B cell (primary cell): ENCODE data around the gene GRIP2. TPM values are rescaled to one million over a fixed set of nuclear protein-coding genes. Genes with fewer than 3 reads are reported as not detected.

Experiments
- ATAC-seq: fragments of 200-7000 bp; cut with Tn5 transposase; one replicate; pipeline ENCODE4 v1.10.0; 2021; ENCODE audit warnings: low read depth, mild to moderate bottlenecking, moderate number of reproducible peaks, moderate library complexity
- CTCF ChIA-PET: fragments of 350-600 bp; sonication (Branson Sonifier 250); formaldehyde crosslinking; loops from one replicate; lab custom pipeline; 2021; ENCODE audit warnings: antibody characterized with exemption, inconsistent platforms; lab: Charles Lee
- POLR2A ChIA-PET: fragments of 350-600 bp; sonication (Branson Sonifier 250); formaldehyde crosslinking; loops from one replicate; lab custom pipeline; 2021; ENCODE audit warnings: antibody characterized with exemption; lab: Charles Lee
- DNase-seq: peaks from one replicate; pipeline ENCODE4 v3.0.0; 2013
- H2AFZ ChIP-seq: 2 replicates; pipeline ENCODE4 v1.6.1; 2012; ENCODE audit warnings: mild to moderate bottlenecking, low read depth, low read length; ENCODE audit not compliant: insufficient read depth, poor library complexity, severe bottlenecking
- H3K27ac ChIP-seq, 2 donors: 1 replicate in 1 of 2; 2 replicates in 1 of 2; pipeline ENCODE4 v1.5.1; 2012 to 2013; ENCODE audit warnings: low read length in 2 of 2, mild to moderate bottlenecking in 2 of 2, moderate library complexity in 1 of 2
- H3K27me3 ChIP-seq, 4 experiments: fragments of 200-600 bp in 1 of 4; sonication (generic) in 1 of 4; replicated peaks in 1 of 4; 1 replicate in 2 of 4; 2 replicates in 2 of 4; pipeline versions ENCODE4 v1.6.1 to v1.7.0; 2013 to 2016; ENCODE audit warnings: low read length in 3 of 4, mild to moderate bottlenecking in 2 of 4, mixed read lengths in 1 of 4, moderate library complexity in 1 of 4; ENCODE audit not compliant: insufficient read depth in 4 of 4, control insufficient read depth in 3 of 4; ENCODE audit errors: control extremely low read depth in 1 of 4
- H3K36me3 ChIP-seq, 2 experiments: replicated peaks in 1 of 2; 1 replicate in 1 of 2; 2 replicates in 1 of 2; pipeline versions ENCODE4 v1.6.1 to v1.7.1; 2013; ENCODE audit warnings: low read length in 1 of 2; ENCODE audit not compliant: insufficient read depth in 2 of 2, control insufficient read depth in 1 of 2; ENCODE audit errors: control extremely low read depth in 1 of 2, extremely low read depth in 1 of 2
- H3K4me1 ChIP-seq, 2 donors: fragments of 200-600 bp in 1 of 2; sonication (generic) in 1 of 2; 1 replicate in 1 of 2; 2 replicates in 1 of 2; pipeline versions ENCODE4 v1.5.1 to v1.6.1; 2013 to 2017; ENCODE audit warnings: low read length in 2 of 2; ENCODE audit not compliant: control insufficient read depth in 2 of 2, insufficient read depth in 2 of 2
- H3K4me2 ChIP-seq: replicated peaks from 2 replicates; pipeline ENCODE3; 2012; ENCODE audit warnings: mild to moderate bottlenecking, low read depth, low read length; ENCODE audit not compliant: poor library complexity, severe bottlenecking
- H3K4me3 ChIP-seq, 5 experiments: fragments of 200-600 bp in 1 of 5; sonication (generic) in 1 of 5; 1 replicate in 3 of 5; 2 replicates in 2 of 5; pipeline versions ENCODE4 v1.5.1 to v1.7.0; 2011 to 2016; ENCODE audit warnings: low read length in 4 of 5, mild to moderate bottlenecking in 4 of 5, low read depth in 2 of 5, control low read depth in 1 of 5, moderate library complexity in 1 of 5; ENCODE audit not compliant: insufficient read depth in 1 of 5; ENCODE audit errors: control extremely low read depth in 1 of 5, extremely low read depth in 1 of 5
- H3K79me2 ChIP-seq: fragments of 200-600 bp; sonication (generic); one replicate; pipeline ENCODE4 v1.6.0; 2016; ENCODE audit warnings: low read length; ENCODE audit not compliant: control insufficient read depth, insufficient read depth
- H3K9ac ChIP-seq: fragments of 200-600 bp; sonication (generic); 2 replicates; pipeline ENCODE4 v1.6.1; 2017; ENCODE audit warnings: mild to moderate bottlenecking, low read length, moderate library complexity
- H3K9me3 ChIP-seq, 3 donors: one replicate each; pipeline versions ENCODE4 v1.6.1 to v1.7.1; 2013; ENCODE audit warnings: low read length in 2 of 3; ENCODE audit not compliant: control insufficient read depth in 2 of 3, insufficient read depth in 1 of 3; ENCODE audit errors: control extremely low read depth in 1 of 3
- H4K20me1 ChIP-seq: 2 replicates; pipeline ENCODE4 v1.6.0; 2012; ENCODE audit warnings: mild to moderate bottlenecking, low read length; ENCODE audit not compliant: insufficient read depth, control insufficient read depth, poor library complexity, severe bottlenecking
- H3K27ac Mint-ChIP-seq: one replicate; pipeline ENCODE4 v1.8.0; 2021; ENCODE audit warnings: mixed read lengths
- H3K27me3 Mint-ChIP-seq: one replicate; pipeline ENCODE4 v1.8.0; 2021; ENCODE audit warnings: mixed read lengths
- H3K4me1 Mint-ChIP-seq: one replicate; pipeline ENCODE4 v1.8.0; 2021; ENCODE audit warnings: mixed read lengths
- H3K4me3 Mint-ChIP-seq: one replicate; pipeline ENCODE4 v1.8.0; 2021; ENCODE audit warnings: mixed read lengths
- H3K9me3 Mint-ChIP-seq: one replicate; pipeline ENCODE4 v1.8.0; 2022; ENCODE audit warnings: mixed read lengths; ENCODE audit not compliant: insufficient read depth
- CTCF ChIP-seq: fragments of 200-600 bp; IDR thresholded peaks from one replicate; pipeline ENCODE4 v1.8.0; 2022; ENCODE audit warnings: antibody characterized with exemption, mild to moderate bottlenecking
- EZH2 ChIP-seq: IDR thresholded peaks from 2 replicates; pipeline ENCODE4 v1.6.1; 2012; ENCODE audit warnings: borderline replicate concordance, low read depth, mild to moderate bottlenecking, moderate library complexity, low read length; ENCODE audit not compliant: insufficient read depth, poor library complexity, severe bottlenecking
- WGBS: methylation state at CpG from one replicate; pipeline ENCODE4 v1.1.5; 2013; ENCODE audit warnings: missing lambda C conversion rate; ENCODE audit not compliant: insufficient coverage; 5-methylcytosine and 5-hydroxymethylcytosine counted together
- intact Hi-C: fragments of 100-400 bp; cut with micrococcal nuclease; formaldehyde crosslinking; loops from one replicate; pipeline ENCODE4 v1.10.0; 2022
- polyA plus RNA-seq: library from polyadenylated mRNA; depleted of rRNA; stranded (reverse); fragments of >200 nt; gene quantifications from 2 replicates; pipeline ENCODE4 v1.2.3, GENCODE V29; 2012
- total RNA-seq, 2 donors: library from RNA; stranded (reverse); fragments of 120-200 nt in 1 of 2; gene quantifications; 1 replicate in 1 of 2; 2 replicates in 1 of 2; pipeline versions ENCODE4 v1.2.3 to v1.2.4, GENCODE V29; 2013 to 2022

GRIP2 gene
- total and polyA plus RNA-seq, 2 donors (not counting 1 experiment from before 2014, with no cell fraction given): not detected

DNA sequence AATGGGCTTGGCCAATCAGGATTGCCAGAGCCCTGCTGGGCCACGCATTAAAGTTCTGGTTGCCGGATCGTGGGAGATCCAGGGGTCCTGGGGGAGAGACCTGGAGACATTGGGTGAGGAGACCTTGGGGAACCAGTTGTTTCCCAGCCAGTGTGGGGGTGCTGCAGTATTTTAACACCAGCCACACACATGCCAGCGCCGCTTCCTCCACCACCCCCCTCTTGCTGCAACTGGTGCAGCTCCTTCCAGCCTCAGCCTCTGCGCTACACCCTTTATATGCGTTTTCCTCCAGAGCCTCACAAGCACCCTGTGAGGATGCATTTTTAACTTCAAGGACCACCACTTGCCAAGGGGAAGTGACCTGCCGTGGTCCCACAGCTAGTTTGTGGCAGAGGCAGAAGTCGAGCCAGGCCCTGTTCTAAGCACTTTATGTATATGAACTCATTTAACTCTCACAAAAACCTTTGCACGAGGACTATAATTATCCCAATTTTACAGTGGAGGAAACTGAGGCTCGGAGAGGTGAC is 29.4 kb upstream of the GRIP2 start:
- ChIA-PET CTCF (interaction anchor here (1.0 kb wide), 1 partner anchor 366 kb away, joined by 3 read pairs; no protein-coding TSS in a partner anchor), POLR2A (no interaction called here)
- Histone ChIP-seq H3K4me3 (no peak overlapping the region), H3K27ac (no peak overlapping the region), H3K27me3 (peaks cover 0 to 4% (median 0%) of the 10 kb centered on the region in 4 experiments), H3K9ac (no peak overlapping the region), H3K79me2 (no peaks in the 10 kb centered on the region), H4K20me1 (no peaks in the 10 kb centered on the region), H3K36me3 (no peaks in the 10 kb centered on the region), H3K9me3 (no peaks in the 10 kb centered on the region), H3K4me2 (no peak overlapping the region), H2AFZ (peak overlapping the region; percentile 5), H3K4me1 (no peaks in the 10 kb centered on the region)
- no peaks in the 10 kb centered on the region for H3K4me1 Mint-ChIP-seq
- H3K9me3 Mint-ChIP-seq: no peaks in the 10 kb centered on the region
- 72% methylated on average over 10 of the region's 11 CpGs for WGBS
- DNase-seq: no peak
- H3K27ac Mint-ChIP-seq: no peak overlapping the region
- intact Hi-C loops: no loop called here
- TF ChIP-seq CTCF (no peak), EZH2 (no peak)
- H3K4me3 Mint-ChIP-seq: no peak overlapping the region
- no peak for ATAC-seq
- H3K27me3 Mint-ChIP-seq: peaks cover 19% of the 10 kb centered on the region

DNA sequence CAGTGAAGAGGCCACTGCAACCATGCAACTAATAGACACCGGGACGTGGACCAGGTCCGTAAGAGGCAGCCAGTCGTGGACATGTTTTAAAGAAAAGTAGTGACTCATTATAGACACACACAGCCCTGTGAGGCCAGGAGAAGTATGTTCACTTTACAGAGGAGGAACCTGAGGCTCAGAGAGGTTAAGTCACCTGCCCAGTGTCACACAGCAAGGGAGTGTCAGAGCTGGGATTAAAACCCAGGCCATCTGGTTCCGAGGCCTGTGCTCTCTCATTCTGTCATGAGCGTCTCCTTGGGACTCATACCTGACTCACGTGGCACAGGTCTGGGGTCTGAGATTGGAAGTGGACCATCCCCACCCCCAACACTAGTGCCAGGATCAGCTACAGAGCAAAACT is 28.1 kb upstream of the GRIP2 start:
- no peaks in the 10 kb centered on the region for H3K9me3 Mint-ChIP-seq
- H3K27me3 Mint-ChIP-seq: peaks cover 19% of the 10 kb centered on the region
- H3K27ac ChIP-seq: no peak overlapping the region
- H3K36me3 ChIP-seq: no peaks in the 10 kb centered on the region
- H2AFZ ChIP-seq: no peak overlapping the region
- no peak for ATAC-seq
- no peak overlapping the region for H3K4me2 ChIP-seq
- H3K9me3 ChIP-seq: no peaks in the 10 kb centered on the region
- no peak overlapping the region for H3K9ac ChIP-seq
- H3K27ac Mint-ChIP-seq: no peak overlapping the region
- H4K20me1 ChIP-seq: no peaks in the 10 kb centered on the region
- CTCF ChIA-PET: no interaction called here
- H3K27me3 ChIP-seq: peaks cover 0 to 4% (median 0%) of the 10 kb centered on the region in 4 experiments
- intact Hi-C loops: no loop called here
- H3K4me3 ChIP-seq: no peak overlapping the region
- POLR2A ChIA-PET: no interaction called here
- TF ChIP-seq EZH2: no peak
- no peak for TF ChIP-seq CTCF
- no peaks in the 10 kb centered on the region for H3K4me1 Mint-ChIP-seq
- no peak for DNase-seq
- no peak overlapping the region for H3K4me3 Mint-ChIP-seq
- WGBS: 95% methylated on average over 2 of the region's 7 CpGs
- no peaks in the 10 kb centered on the region for H3K4me1 ChIP-seq
- no peaks in the 10 kb centered on the region for H3K79me2 ChIP-seq
